ENCODE results near the gene EPHB1.
"Not testable (repeated sequence)": the region's sequence is repeated elsewhere in the genome, so short reads cannot be mapped to it uniquely, and the experiment has no call there.

EPHB1 gene

DNA sequence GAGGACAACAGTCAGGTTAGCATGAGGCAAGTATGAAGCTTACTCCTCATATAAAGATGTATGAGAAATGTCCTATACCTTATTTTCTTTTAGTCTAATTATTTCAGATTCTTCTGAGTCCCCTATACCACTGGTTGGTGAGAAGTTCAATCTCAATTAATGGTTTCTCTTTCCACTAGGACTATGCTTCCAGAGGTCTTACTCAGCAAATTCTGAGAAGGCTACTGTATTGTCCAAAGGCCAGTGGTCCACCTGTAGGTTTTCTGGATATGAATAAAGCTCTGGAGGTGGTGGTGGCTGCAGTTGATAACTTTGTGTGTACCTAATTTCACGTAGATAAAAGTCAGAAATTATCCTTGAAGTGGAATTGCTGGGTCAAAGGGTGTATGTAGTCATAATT, 149.4 kb downstream of the EPHB1 start:
- no peak for DNase-seq (ENCODE audit: low read depth in 2 of 2)

DNA sequence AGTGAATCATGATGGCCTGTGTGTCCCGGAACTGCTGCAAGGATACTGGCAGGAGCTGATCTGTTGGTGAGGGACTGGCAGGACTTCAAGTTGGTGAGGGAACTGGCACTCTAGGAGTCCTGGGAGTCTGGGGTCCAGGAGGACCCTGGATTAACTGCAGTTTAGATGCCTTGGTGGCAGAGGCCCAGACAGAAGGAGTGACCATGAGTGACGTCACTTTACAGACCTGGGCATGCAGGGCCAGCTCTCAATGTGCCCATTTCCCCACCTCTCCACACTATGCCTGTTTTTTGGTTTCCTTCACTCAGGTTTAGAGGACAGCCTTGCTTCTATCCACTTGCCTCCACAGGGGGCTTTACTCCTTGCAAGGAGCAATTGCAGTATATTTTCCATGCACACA, 154.1 kb downstream of the EPHB1 start:
- no peak for DNase-seq (ENCODE audit: low read depth in 2 of 2)

DNA sequence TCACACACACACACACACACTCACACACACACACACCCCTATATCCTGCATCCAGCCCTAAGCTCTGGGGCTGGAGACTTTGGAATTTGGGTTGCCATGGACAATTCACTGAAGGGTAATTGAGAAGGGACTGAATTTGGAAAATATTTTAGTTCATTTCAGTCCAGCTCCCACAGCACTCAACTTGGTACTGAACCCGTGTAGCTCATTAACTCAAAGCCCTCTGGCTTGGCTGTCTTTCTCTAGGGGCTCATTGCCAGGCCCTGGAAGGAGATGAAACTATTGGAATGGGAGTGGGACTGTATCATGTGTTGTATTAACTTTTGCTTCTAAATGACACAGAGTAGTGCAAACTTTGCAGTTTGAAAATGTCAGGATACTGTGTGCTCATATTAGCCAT, 157.3 kb downstream of the EPHB1 start:
- no peak for DNase-seq (ENCODE audit: low read depth in 2 of 2)

DNA sequence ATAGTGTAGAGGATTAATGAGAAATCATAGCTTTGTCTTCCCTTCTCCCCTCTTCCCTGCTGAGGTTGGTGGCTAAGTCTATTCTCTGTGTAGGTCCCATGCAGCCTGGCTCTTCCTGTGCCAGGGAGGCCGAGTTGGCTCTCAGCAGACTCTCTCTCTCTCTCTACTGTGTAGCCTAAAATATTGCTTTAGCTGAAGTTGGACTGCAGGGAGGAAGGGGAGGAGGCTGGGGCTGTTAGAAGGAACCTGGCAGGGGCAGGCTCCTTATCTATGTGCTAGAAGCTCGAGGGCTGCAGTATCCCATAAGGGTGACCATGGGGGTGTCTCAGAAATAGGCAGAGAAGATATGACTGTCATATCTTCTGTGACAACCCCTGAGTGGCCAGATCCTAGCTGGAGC, 160.8 kb downstream of the EPHB1 start:
- DNase-seq (ENCODE audit: low read depth in 2 of 2), result no peak

DNA sequence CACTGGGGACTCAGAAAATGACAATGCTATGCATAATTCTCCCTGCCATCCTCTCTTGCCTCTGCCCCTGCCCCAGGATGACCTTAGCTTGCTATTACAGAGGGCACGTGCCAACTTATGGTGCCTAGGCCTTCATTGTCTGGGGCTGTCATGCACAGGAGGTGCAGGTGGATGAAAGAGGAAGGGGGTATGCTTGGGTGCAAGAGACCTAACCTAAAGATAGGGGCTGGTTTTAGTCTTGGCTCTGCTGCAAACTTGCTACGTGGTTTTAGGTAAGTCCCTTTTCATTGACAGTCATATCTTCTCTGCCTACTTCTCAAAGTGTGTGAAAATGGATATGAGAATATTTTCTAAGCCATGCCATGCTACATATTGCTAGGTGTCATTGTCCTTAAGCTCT, 161.3 kb downstream of the EPHB1 start:
- no peak for DNase-seq (ENCODE audit: low read depth in 2 of 2)

DNA sequence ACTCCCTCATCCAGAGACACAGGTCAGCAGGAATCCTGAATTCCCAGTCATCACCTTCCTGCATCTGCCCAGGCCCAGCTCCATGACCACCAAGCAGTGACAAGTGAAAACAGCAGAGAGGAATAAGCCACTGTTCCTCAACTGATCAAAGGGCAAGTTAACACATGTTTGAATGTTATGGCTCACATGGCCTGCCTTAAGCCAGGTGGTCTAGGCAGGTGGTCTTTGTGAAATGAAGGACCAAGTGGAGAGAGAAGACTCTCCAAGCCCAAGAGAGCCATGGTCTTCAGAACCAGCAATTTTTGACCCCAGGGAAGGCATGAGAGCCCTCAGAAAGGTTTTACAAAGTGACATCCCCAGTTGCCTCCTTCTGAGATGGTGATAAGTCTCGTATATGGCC, 161.8 kb downstream of the EPHB1 start:
- DNase-seq (ENCODE audit: low read depth in 2 of 2), result no peak

DNA sequence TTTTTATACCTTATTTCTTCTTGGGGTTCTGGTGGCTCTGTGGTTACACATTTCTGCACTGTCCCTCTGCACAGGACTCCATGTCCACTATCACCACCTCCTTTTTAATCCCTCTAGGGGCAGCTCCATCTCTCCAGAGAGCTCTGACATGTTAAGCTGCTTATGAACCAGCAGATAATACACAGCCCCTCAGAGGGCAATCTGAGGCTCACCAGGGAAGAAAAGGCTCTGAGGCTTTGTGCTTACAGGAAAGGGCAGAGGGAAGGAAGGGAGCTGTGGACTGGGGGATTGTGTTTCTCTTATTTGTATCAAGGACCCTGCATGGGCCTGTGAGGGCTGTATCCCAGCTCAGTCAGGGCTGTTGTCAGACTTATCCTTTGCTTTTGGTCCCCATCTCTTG, 164.5 kb downstream of the EPHB1 start:
- no peak for DNase-seq (ENCODE audit: low read depth in 2 of 2)

DNA sequence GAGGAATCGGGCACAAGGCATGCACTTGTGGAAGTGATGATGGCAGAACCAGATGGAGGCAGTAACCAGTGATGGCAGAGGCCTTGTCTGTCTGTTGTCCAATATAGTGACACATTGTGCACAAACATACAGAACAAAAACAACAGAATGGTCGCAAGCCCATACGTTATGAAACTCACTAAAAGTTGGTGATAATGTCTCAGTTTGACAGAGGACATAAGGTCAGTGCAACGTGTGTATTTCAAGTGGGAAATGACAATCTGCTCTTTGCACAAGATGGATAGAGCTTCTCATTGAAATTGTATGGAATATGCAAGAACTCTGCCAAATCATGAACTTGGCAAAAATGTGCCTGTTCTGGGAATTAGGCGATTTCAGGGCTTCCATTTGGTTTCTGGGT, 169.2 kb downstream of the EPHB1 start:
- DNase-seq (ENCODE audit: low read depth in 2 of 2), result no peak

DNA sequence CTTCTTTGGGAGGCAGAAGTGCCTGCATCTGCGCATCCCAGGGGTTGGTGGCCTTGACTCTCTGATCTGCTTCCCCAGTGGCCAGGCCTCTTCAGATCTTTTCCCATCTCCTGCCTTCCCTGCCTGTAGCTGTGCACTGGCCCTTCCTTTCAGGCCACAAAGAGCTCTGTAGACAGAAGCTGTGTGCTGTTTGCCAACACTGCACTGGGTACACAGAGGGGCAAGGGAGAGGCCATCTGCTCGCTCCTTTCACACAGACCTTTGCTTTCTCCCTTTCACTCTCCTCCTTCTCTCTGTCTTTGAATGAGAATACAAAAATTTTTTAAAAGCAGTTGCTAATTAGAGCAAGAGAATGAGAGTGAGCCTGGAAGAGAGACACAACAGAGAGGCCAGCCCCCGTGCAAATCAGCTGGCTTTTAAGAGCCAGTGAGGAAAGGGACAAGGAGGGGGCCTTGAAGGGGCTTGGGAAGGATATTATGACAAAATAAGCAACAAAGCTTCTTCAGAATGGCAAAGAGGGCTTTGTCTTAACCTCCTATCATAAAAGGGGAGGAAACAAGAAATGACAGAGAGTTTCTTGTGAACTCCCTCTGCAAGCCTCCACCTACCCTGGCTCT, 170.9 kb downstream of the EPHB1 start:
- DNase-seq (ENCODE audit: low read depth in 2 of 2), result no peak

DNA sequence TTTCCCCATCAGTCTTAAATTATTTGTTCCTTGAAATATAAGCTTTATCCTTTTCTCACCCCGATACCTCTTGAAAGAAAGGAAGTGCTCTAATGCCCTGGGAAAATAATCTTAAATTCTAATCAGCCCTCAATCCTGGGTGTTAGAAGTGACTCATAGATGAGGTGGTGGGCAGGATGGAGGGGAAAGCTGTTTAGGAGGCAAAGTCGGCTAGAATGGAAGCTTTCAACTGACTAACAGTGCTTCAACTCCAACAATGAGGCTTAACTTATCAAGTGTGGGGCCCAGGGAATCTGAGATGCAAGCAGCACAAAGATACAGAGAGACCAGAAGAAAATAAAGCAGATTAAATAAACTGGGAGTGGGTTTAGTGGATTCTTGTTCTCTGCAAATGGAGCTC, 175.8 kb downstream of the EPHB1 start:
- no peak for DNase-seq (ENCODE audit: low read depth in 2 of 2)

DNA sequence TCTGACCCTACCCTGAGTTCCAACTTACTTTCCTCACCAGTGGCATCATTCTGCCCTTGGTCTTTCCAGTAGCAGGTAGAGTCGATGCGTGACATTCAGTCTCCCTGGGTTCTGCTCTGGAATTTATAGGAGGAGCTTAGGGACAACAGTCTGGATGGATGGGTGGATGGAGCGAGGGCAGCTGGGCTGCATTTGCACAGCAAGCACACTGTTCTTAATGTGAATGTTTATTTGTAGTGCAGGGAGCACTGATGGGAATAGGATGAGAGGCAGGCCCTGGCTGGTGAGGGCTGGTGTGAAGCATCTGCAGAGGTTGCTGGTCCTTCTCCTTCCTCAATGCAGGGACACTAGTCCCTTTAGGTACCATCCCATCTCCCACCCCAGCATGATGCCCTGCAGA, 176.2 kb downstream of the EPHB1 start:
- no peak for DNase-seq (ENCODE audit: low read depth in 2 of 2)

DNA sequence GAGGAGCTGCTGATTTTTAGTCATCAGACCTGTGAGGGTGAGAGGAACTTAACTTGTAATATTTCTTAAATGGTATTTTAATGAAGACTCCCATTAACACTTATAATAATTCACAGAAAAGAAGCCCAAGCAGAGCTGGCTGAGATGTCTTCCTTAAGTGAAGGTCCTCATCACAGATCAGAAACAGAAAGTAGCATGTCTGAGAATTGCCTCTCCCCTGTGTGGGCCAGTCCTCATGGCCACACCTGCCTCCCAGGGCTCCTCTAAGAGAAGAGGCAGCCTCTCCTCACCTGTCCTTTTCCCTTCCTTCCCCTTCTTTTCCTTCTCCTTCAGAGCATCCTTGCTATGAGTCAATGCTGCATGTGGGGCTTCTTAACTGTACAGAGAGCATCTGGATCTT, 176.8 kb downstream of the EPHB1 start:
- not testable (repeated sequence) for DNase-seq (ENCODE audit: low read depth in 2 of 2)

DNA sequence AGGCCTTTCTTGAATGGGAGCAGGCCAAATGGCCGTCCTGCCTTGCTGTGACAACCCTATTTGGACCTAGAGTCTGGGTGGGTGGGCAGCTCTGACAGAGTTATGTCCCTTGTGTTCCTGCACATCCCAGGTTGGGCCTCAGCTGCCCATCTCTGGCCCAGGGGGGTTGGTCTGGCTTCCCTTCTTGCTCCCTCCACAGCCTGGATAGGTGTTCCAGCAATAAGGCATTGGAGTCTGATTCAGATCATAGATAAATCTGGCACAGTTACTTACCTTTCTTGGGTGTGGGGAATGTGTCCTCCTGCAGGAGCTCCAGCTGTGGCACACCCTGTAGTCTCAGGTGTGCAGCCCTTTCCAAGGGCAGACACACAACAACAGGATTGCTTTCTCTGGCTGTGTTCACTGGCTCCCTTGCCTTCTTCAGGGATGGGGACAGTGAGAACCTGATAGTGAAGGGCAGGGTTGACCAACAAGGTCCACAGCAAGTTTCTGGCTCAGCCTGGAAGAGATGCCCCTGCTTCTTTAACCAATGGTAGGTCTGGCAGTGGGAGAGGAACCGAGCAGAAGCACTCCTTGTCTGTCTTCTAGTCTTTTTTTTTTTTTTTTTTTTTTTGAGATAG, 177.9 kb downstream of the EPHB1 start:
- no peak for DNase-seq (ENCODE audit: low read depth in 2 of 2)

DNA sequence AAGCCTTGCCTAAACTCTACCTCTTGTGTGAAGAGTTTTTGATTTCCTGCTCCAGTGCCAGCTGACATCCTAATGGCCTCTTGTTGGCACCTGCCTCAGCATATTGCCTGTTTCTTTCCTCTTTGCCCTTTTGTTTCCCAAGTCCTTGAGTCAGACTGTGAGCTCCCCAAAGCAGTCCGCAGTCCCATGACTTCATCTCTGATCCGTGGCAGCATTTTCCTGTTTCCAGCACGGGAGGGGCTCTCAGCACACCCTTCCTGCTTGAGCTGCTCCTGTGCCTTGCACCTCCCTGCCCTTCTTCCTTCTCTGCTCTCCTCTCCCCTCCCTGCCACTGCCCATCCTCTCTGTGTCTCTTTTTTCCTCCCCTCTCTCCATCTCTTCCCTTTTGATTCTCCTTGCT, 179.6 kb downstream of the EPHB1 start:
- no peak for DNase-seq (ENCODE audit: low read depth in 2 of 2)

DNA sequence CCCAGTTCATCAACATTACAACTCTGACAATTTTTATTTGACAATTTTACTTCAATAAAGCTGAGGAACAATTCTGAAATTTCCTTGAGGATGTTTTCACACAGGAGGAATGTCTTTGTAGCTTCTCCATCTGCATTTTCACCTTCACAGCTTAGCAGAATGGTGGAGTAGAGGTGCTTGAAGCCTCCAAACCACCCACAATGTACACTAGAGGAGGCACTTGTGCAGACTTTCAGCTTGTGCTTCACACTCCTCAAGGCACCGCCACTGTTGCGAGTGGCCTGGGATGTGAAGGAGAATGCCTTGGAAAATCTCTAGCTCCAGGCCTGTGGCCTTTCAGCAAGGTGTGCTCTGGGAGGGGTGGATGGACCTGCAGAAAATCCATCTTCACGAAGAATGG, 181.9 kb downstream of the EPHB1 start:
- DNase-seq (ENCODE audit: low read depth in 2 of 2), result no peak

DNA sequence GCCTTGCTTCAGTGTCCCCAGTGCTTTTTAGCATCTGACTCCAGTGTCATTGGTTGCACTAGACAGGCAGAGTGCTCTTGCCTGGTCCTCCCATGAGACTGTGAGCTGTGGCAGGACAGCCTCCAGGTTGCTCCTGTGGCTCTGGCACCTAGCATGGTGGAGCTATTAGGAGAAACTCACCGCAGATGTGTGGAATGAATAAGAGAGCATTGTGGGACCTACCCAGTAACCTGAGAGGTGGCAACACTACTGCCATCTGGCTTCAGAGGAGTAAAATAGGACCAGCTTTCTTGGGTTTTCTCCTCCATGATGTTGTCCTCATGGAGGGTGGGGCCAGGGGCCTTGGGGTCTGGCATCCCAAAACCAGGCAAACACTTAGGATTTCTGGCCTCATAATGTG, 183.6 kb downstream of the EPHB1 start:
- DNase-seq (ENCODE audit: low read depth in 2 of 2), result no peak

DNA sequence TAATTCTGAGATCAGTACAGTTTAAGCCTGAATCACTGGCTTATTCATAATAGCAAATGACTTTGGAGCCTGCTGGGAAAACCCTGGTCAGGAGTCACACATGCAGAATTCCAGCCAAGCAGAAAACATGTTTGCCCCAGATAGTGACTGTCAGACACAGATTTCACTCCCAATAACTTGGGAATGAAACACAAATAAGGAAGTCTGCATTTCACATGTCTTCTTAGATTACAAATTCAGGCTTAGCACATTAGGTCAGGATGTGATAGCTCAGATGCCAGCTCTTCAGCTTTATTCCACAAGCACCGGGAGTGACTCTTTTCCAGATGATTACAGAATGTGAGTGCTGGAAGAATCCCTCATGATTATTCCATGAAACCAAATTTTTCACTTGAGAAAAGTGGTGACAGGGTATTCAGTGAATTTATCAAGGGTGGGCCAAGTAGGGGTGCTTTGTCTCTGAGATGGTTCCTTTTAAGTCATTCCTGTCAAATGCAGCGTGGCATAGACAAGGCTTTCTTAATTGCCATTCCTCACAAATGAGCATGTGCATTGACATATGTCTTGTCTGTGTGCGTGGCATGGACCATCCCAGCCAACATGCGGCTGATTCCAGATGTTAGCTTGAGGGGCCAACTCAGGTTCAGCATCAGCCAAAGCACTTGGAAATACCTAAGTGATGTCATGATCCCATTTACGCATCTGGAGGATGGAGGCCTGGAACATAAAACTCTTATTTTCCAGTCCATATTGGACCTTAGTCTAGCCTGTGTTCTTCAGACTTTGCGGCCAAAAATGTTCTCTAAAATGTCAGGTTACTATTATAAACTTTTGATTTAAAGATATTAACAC, 191.0 kb downstream of the EPHB1 start:
- DNase-seq (ENCODE audit: low read depth in 2 of 2), result no peak

DNA sequence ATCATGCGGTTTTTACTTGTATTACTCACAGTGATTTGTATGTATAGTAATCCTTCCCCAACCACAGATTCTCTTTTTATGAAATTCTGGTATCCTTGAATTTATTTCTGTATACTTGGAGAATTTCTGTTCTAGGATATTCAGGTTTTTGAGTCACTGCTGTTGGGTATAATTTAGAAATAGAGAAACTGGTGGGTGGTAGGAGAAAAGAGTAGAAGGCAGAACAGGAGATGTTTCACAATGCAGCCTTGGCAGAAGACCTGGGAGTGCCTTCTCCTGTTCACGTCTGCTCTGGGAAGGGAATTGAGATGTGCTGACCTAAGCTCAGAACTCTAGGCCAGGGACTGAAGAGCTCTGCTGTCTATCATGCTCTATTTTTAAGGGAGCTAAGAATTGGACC, 193.6 kb downstream of the EPHB1 start:
- no peak for DNase-seq (ENCODE audit: low read depth in 2 of 2)

DNA sequence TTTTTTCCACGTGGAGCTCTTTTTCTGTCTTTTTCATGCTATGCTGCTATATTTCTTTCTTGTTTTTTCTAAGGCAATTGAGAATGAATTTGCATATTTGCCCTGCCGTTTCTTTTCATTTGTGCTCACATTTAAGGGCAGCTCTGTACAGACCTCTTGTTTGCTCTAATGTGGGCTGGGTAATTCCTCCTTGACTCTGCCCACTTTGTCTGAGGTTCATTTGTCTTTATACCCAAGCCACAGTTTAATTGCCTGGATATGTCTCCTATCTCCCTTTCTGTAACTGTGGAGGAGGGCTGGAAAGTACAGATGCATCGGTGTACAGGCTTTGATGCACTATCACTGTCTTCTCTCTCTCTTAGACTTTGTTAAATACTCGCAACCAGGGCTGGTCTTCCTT, 195.9 kb downstream of the EPHB1 start:
- no peak for DNase-seq (ENCODE audit: low read depth in 2 of 2)

DNA sequence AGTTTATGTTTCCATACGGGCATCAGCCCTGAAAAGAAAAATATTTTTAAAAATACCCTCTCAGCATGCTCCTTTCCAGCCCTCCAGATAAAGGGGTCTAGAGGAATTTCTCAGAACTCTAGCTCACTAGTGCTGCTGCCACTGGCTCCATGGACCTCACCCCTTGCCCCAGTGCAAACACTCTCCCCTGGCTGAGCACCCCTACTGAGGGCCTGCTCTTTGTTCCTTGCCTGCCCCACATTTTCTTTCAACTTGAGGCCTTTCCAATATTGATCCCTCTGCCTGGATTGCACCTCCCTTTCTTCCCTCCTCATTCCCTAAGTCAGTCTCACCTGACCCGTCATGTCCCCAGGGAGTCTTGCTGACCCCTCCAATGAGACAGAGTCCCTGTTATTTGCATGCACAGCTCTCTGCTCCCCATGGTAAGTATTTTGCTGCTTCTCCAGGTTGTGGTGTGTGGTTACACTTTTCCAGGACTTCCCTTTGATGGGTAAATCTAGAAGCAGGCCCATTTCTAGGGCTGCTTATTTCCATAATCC, 196.5 kb downstream of the EPHB1 start:
- DNase-seq (ENCODE audit: low read depth in 2 of 2), result no peak

DNA sequence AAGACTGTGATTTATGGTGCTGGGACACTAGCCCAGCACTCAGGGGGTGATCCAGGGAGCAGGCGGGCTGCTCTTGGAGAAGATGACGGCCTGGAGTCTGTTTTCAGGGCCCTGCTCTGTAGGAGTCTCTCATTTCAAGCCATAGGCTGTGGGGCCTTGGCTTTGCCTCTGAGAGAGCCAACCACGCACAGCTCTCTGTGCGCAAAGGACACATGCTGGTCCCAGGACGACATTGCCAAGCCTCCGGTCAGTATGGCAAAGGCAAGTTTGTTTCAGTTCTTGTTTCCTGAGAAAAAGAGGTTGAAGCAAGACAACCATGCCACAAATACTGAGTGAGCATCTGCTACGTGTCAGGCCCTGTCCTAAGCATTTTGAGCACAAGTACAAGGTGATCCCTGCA, 197.1 kb downstream of the EPHB1 start:
- no peak for DNase-seq (ENCODE audit: low read depth in 2 of 2)

DNA sequence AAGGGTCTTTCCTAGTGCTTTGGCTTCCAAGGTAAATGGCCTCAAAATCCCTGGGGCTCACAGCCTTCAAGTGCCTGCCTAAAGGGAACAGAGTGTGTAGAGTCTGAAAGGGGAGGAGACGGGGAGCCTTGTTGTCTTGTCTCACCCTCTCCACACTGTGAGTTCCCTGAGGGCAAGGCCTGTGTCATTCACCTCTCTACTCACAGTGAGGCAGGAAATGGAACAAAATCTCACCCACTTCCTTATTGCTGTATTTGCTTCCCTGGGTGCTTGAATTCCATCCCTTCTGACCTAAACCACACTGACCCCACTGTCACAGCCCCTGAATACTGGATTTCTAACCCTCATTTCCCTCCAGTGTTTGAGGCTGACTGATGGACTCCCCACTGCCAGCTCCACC, 197.5 kb downstream of the EPHB1 start:
- DNase-seq (ENCODE audit: low read depth in 2 of 2), result no peak

DNA sequence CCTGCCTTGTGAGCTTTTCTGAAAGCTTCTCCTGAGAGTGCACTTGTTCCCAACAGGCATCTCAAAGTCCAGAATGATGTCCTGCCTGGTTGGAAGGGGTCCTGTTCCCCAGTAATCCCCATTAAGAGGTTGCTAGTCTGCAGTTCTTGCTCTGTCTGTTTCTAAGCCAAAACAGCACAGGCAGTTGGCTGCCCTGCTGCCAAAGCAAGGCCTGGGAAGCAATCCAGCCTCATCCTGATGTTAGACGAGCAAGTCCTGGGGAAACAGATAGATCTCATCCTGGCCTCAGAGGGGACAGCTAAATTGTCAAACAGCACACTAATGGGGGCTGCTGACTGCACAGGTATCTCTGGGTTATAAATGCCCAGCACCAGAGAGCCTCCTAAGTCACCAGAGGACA, 198.0 kb downstream of the EPHB1 start:
- DNase-seq (ENCODE audit: low read depth in 2 of 2), result no peak
